GM23248 (cell line): ENCODE measurements around the gene RNF145. TPM values are rescaled to one million over a fixed set of nuclear protein-coding genes. Genes with fewer than 3 reads are reported as not detected.
"Not testable (repeated sequence)": the region's sequence is repeated elsewhere in the genome, so short reads cannot be mapped to it uniquely, and the experiment has no call there.

Experiments used
- DNase-seq: peaks from one replicate; pipeline ENCODE4 v3.0.0-alpha.2; 2015
- H2AFZ ChIP-seq: fragments of 200-600 bp; sonication (generic); 2 replicates; pipeline ENCODE4 v1.6.1; 2016; ENCODE audit warnings: antibody characterized with exemption
- H3F3A ChIP-seq: fragments of 200-600 bp; sonication (generic); 2 replicates; pipeline ENCODE4 v1.6.1; 2016; ENCODE audit warnings: mild to moderate bottlenecking, antibody characterized with exemption, mixed run types; ENCODE audit not compliant: insufficient read depth
- H3K27ac ChIP-seq: fragments of 200-600 bp; sonication (generic); 2 replicates; pipeline ENCODE4 v1.5.1; 2016; ENCODE audit warnings: mild to moderate bottlenecking
- H3K27me3 ChIP-seq: fragments of 200-600 bp; sonication (generic); replicated peaks from 2 replicates; pipeline ENCODE4 v1.6.1; 2016; ENCODE audit warnings: mild to moderate bottlenecking; ENCODE audit not compliant: insufficient read depth
- H3K36me3 ChIP-seq: fragments of 200-600 bp; sonication (generic); 2 replicates; pipeline ENCODE4 v1.6.1; 2016; ENCODE audit warnings: low read depth, mild to moderate bottlenecking
- H3K4me1 ChIP-seq: fragments of 200-600 bp; sonication (generic); 2 replicates; pipeline ENCODE4 v1.6.1; 2016; ENCODE audit warnings: mild to moderate bottlenecking; ENCODE audit not compliant: insufficient read depth
- H3K4me2 ChIP-seq: fragments of 200-600 bp; sonication (generic); one replicate; pipeline ENCODE4 v1.6.1; 2016; ENCODE audit warnings: mild to moderate bottlenecking; ENCODE audit not compliant: unreplicated experiment
- H3K4me3 ChIP-seq: fragments of 200-600 bp; sonication (generic); 2 replicates; pipeline ENCODE4 v1.5.1; 2016; ENCODE audit warnings: mild to moderate bottlenecking
- H3K79me2 ChIP-seq: fragments of 200-600 bp; sonication (generic); 2 replicates; pipeline ENCODE4 v1.6.1; 2016; ENCODE audit warnings: mild to moderate bottlenecking; ENCODE audit not compliant: insufficient read depth
- H3K9ac ChIP-seq: fragments of 200-600 bp; sonication (generic); 2 replicates; pipeline ENCODE4 v1.6.1; 2016; ENCODE audit warnings: mild to moderate bottlenecking
- H3K9me2 ChIP-seq: fragments of 200-600 bp; sonication (generic); 2 replicates; pipeline ENCODE4 v1.6.1; 2016; ENCODE audit warnings: mixed run types, mild to moderate bottlenecking, moderate library complexity; ENCODE audit not compliant: insufficient read depth
- H3K9me3 ChIP-seq: fragments of 200-600 bp; sonication (generic); one replicate; pipeline ENCODE4 v1.6.1; 2017; ENCODE audit warnings: low read depth
- H4K20me1 ChIP-seq: fragments of 200-600 bp; sonication (generic); 2 replicates; pipeline ENCODE4 v1.6.0; 2016; ENCODE audit not compliant: insufficient read depth
- EZH2 ChIP-seq: fragments of 200-600 bp; sonication (generic); IDR thresholded peaks from 2 replicates; pipeline ENCODE4 v1.6.1; 2018; ENCODE audit warnings: antibody characterized with exemption, mild to moderate bottlenecking; ENCODE audit not compliant: insufficient read depth, poor library complexity, severe bottlenecking
- EZH2phosphoT487 ChIP-seq: fragments of 200-600 bp; sonication (generic); IDR thresholded peaks from 2 replicates; pipeline ENCODE4 v1.6.1; 2018; ENCODE audit warnings: antibody characterized with exemption, moderate library complexity, mild to moderate bottlenecking, low read depth; ENCODE audit not compliant: insufficient read depth
- WGBS, 2 experiments: methylation state at CpG; one replicate each; pipeline ENCODE4 v1.1.6; 2015 to 2017; ENCODE audit warnings: low lambda C conversion rate in 2 of 2, low coverage in 1 of 2; ENCODE audit errors: missing lambda C conversion rate in 2 of 2; 5-methylcytosine and 5-hydroxymethylcytosine counted together
- in situ Hi-C: fragments of 300-500 bp; cut with MboI; formaldehyde crosslinking; loops from 2 replicates; pipeline ENCODE4 v1.15.0; 2020
- polyA plus RNA-seq: library from polyadenylated mRNA; unstranded; fragments of >200 nt; fragmentation: Nextera tagmentation; extraction: Ambion mirVana; gene quantifications from 2 replicates; pipeline ENCODE4 v1.2.1, GENCODE V29; 2016
- total RNA-seq: library from RNA; depleted of rRNA; stranded (reverse); fragments of >200 nt; shearing (Covaris generic); gene quantifications from 2 replicates; pipeline ENCODE4 v1.2.3, GENCODE V29; 2014

Gene RNF145
- total and polyA plus RNA-seq, 2 experiments from 2014 or later: 9.2 to 38.7 TPM

DNA sequence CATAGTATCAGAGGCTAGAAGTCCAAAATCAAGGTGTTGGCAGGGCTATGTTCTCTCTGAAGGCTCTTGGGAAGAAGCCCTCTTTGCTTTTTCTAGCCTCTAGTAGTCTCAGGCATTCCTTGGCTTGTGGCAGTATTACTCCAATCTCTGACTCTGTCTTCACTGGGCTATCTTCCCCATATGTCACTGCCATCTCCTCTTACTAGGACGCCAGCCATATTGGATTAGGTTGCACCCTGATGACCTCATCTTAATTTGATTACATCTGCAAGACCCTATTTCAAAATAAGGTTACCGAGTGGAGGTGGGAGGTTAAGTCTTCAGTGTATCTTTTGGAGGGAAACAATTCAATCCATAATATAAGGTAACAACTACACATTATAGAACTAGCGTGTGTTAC, 88.3 kb downstream of the RNF145 start:
- no peaks in the 10 kb centered on the region for H3K36me3 ChIP-seq
- TF ChIP-seq EZH2 (no peak), EZH2phosphoT487 (no peak)
- no peaks in the 10 kb centered on the region for H3K27me3 ChIP-seq
- H3K4me1 ChIP-seq: no peaks in the 10 kb centered on the region
- no peak overlapping the region for H2AFZ ChIP-seq
- no peak for DNase-seq
- H3K9me3 ChIP-seq: no peaks in the 10 kb centered on the region
- H3K9ac ChIP-seq: no peak overlapping the region
- H3K27ac ChIP-seq: no peak overlapping the region
- no peak overlapping the region for H3K4me3 ChIP-seq
- no peaks in the 10 kb centered on the region for H3F3A ChIP-seq
- H3K4me2 ChIP-seq: no peak overlapping the region
- in situ Hi-C loops: loop anchor here (25.0 kb wide), 1 partner anchor 1109 kb away; no protein-coding TSS in a partner anchor
- no peaks in the 10 kb centered on the region for H4K20me1 ChIP-seq
- H3K9me2 ChIP-seq: no peaks in the 10 kb centered on the region
- 83 to 88% methylated on average over 3 of the region's 3 CpGs for WGBS, 2 experiments
- no peaks in the 10 kb centered on the region for H3K79me2 ChIP-seq

- no peak for TF ChIP-seq EZH2phosphoT487
- TF ChIP-seq EZH2: no peak
- 50% methylated on average over 4 of the region's 4 CpGs for WGBS, 2 experiments
- H2AFZ ChIP-seq: peak overlapping the region; percentile 16
- no peak overlapping the region for H3K4me3 ChIP-seq
- no peaks in the 10 kb centered on the region for H3K36me3 ChIP-seq
- H3K9ac ChIP-seq: no peak overlapping the region
- no peaks in the 10 kb centered on the region for H3K4me1 ChIP-seq
- H3K27me3 ChIP-seq: no peaks in the 10 kb centered on the region
- no peaks in the 10 kb centered on the region for H3K79me2 ChIP-seq
- no peaks in the 10 kb centered on the region for H3K9me3 ChIP-seq
- no peak overlapping the region for H3K4me2 ChIP-seq
- H3K27ac ChIP-seq: no peak overlapping the region
- in situ Hi-C loops: loop anchor here (25.0 kb wide), 1 partner anchor 1108 kb away; no protein-coding TSS in a partner anchor
- no peaks in the 10 kb centered on the region for H3F3A ChIP-seq
- no peaks in the 10 kb centered on the region for H4K20me1 ChIP-seq
- no peak for DNase-seq
- H3K9me2 ChIP-seq: no peaks in the 10 kb centered on the region
These were observed 88.9 kb downstream of the RNF145 start for GRCh38 chr5:159120446-159120845.

DNA sequence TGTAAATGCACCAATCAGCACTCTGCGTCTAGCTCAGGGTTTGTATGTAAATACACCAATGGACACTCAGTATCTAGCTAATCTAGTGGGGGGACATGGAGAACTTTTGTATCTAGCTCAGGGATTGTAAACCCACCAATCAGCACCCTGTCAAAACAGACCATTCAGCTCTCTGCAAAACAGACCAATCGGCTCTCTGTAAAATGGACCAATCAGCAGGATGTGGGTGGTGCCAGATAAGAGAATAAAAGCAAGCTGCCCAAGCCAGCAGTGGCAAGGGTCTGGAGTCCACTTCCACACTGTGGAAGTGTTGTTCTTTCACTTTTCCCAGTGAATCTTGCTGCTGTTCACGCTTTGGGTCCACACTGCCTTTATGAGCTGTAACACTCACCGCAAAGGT, 89.5 kb downstream of the RNF145 start:
- 71 to 72% methylated on average over 4 of the region's 4 CpGs for WGBS, 2 experiments
- H3K9ac ChIP-seq, H3K4me2 ChIP-seq, H3K4me1 ChIP-seq, H3K27me3 ChIP-seq, H3K9me2 ChIP-seq, H3F3A ChIP-seq, H4K20me1 ChIP-seq, H3K36me3 ChIP-seq, DNase-seq, H3K27ac ChIP-seq, H3K4me3 ChIP-seq, H3K79me2 ChIP-seq, H3K9me3 ChIP-seq: not testable (repeated sequence)
- H2AFZ ChIP-seq: peak overlapping the region; percentile 16
- in situ Hi-C loops: loop anchor here (25.0 kb wide), 1 partner anchor 1108 kb away; no protein-coding TSS in a partner anchor

DNA sequence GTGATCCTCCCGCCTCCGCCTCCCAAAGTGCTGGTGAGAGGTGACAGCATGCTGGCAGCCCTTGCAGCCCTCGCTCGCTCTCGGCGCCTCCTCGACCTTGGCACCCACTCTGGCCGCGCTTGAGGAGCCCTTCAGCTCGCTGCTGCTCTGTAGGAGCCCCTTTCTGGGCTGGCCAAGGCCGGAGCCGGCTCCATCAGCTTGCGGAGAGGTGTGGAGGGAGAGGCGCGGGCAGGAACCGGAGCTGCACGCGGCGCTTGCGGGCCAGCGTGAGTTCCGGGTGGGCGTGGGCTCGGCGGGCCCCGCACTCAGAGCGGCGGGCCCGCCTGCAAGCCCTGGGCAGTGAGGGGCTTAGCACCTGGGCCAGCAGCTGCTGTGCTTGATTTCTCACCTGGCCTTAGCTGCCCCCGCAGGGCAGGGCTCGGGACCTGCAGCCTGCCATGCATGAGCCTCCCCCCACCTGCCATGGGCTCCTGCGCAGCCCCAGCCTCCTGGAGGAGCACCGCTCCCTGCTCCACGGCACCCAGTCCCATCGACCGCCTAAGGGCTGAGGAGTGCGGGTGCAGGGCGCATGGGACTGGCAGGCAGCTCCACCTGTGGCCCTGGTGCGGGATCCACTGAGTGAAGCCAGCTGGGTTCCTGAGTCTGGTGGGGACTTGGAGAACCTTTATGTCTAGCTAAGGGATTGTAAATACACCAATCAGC, 90.2 kb downstream of the RNF145 start:
- DNase-seq, H2AFZ ChIP-seq, H3K79me2 ChIP-seq, H3K9ac ChIP-seq, H3K4me1 ChIP-seq, H3K27ac ChIP-seq, H3K9me3 ChIP-seq, H3K27me3 ChIP-seq, H3K9me2 ChIP-seq, H3F3A ChIP-seq, H3K4me2 ChIP-seq, H4K20me1 ChIP-seq, H3K36me3 ChIP-seq, H3K4me3 ChIP-seq: not testable (repeated sequence)
- in situ Hi-C loops: loop anchor here (25.0 kb wide), 1 partner anchor 1107 kb away; no protein-coding TSS in a partner anchor
- WGBS, 2 experiments: 94 to 96% methylated on average over 23 to 33 of the region's 39 CpGs

GRCh38 chr5:159113405-159113804, 95.9 kb downstream of the RNF145 start:
- Histone ChIP-seq H3K9me3 (no peaks in the 10 kb centered on the region), H3K4me1 (peaks cover 9% of the 10 kb centered on the region), H3K4me3 (no peak overlapping the region), H3K27ac (no peak overlapping the region), H3K36me3 (no peaks in the 10 kb centered on the region), H4K20me1 (no peaks in the 10 kb centered on the region), H3F3A (no peaks in the 10 kb centered on the region), H3K79me2 (no peaks in the 10 kb centered on the region), H3K9me2 (no peaks in the 10 kb centered on the region), H3K27me3 (no peaks in the 10 kb centered on the region), H2AFZ (no peak overlapping the region), H3K4me2 (no peak overlapping the region), H3K9ac (no peak overlapping the region)
- no peak for DNase-seq
- in situ Hi-C loops: loop anchor here (25.0 kb wide), 1 partner anchor 1101 kb away; no protein-coding TSS in a partner anchor
- TF ChIP-seq EZH2: no peak
- TF ChIP-seq EZH2phosphoT487: no peak
